Bone marrow (tissue), 2 donors: ENCODE data around the gene SOX6.
"Not testable (repeated sequence)": the region's sequence is repeated elsewhere in the genome, so short reads cannot be mapped to it uniquely, and the experiment has no call there.

Source experiments
- DNase-seq, 2 donors: peaks; one replicate each; lab custom pipeline; 2025; lab: John Stamatoyannopoulos, UW

Gene SOX6

GRCh38 chr11:16095756-16096155 is 260.6 kb downstream of the SOX6 start:
- no peak for DNase-seq

- no peak for DNase-seq
Measured at GRCh38 chr11:16093889-16094653, 262.3 kb downstream of the SOX6 start.

GRCh38 chr11:16091862-16092261 is 264.5 kb downstream of the SOX6 start:
- DNase-seq, result no peak

GRCh38 chr11:16089481-16089880 is 266.9 kb downstream of the SOX6 start:
- DNase-seq, result no peak

- DNase-seq, result no peak
Measured at GRCh38 chr11:16088774-16089173, 267.6 kb downstream of the SOX6 start.

GRCh38 chr11:16087886-16088285 is 268.5 kb downstream of the SOX6 start:
- no peak for DNase-seq

- no peak for DNase-seq
Measured at GRCh38 chr11:16086229-16086819, 270.0 kb downstream of the SOX6 start.

GRCh38 chr11:16082095-16083055 is 274.0 kb downstream of the SOX6 start:
- DNase-seq, result no peak

- no peak for DNase-seq
Measured at GRCh38 chr11:16081382-16082094, 274.8 kb downstream of the SOX6 start.

- no peak for DNase-seq
Measured at GRCh38 chr11:16080688-16081381, 275.5 kb downstream of the SOX6 start.

GRCh38 chr11:16078936-16079335 is 277.4 kb downstream of the SOX6 start:
- DNase-seq, result no peak

GRCh38 chr11:16070573-16070972 is 285.8 kb downstream of the SOX6 start:
- no peak for DNase-seq

- DNase-seq, result not testable (repeated sequence)
Measured at GRCh38 chr11:16067268-16067667, 289.1 kb downstream of the SOX6 start.

GRCh38 chr11:16059332-16059731 is 297.0 kb downstream of the SOX6 start:
- DNase-seq, result no peak

- DNase-seq, result no peak
Measured at GRCh38 chr11:16058671-16059070, 297.7 kb downstream of the SOX6 start.

- DNase-seq, result no peak
Measured at GRCh38 chr11:16052750-16053149, 303.6 kb downstream of the SOX6 start.

GRCh38 chr11:16049611-16050010 is 306.7 kb downstream of the SOX6 start:
- no peak for DNase-seq

- DNase-seq, result no peak
Measured at GRCh38 chr11:16047073-16047472, 309.3 kb downstream of the SOX6 start.

GRCh38 chr11:16043617-16044016 is 312.7 kb downstream of the SOX6 start:
- no peak for DNase-seq

- DNase-seq, result no peak
Measured at GRCh38 chr11:16041207-16041606, 315.1 kb downstream of the SOX6 start.

- DNase-seq, result no peak
Measured at GRCh38 chr11:16040151-16040550, 316.2 kb downstream of the SOX6 start.
